Mesodermal cell (in vitro differentiated cells): ENCODE measurements around the gene QPRT.
"Not testable (repeated sequence)": the region's sequence is repeated elsewhere in the genome, so short reads cannot be mapped to it uniquely, and the experiment has no call there.

Source experiments
- H3K27ac ChIP-seq: 2 replicates; pipeline ENCODE4 v1.7.0; 2013; ENCODE audit warnings: mild to moderate bottlenecking, low read depth, low read length, moderate library complexity; ENCODE audit not compliant: severe bottlenecking
- H3K36me3 ChIP-seq: 2 replicates; pipeline ENCODE4 v1.7.1; 2013; ENCODE audit warnings: mild to moderate bottlenecking, low read length, moderate library complexity; ENCODE audit not compliant: control insufficient read depth, insufficient read depth
- H3K4me1 ChIP-seq: one replicate; pipeline ENCODE4 v1.7.1; 2013; ENCODE audit warnings: mild to moderate bottlenecking, low read length; ENCODE audit not compliant: insufficient read depth, control insufficient read depth, poor library complexity, severe bottlenecking
- H3K4me3 ChIP-seq: 2 replicates; pipeline ENCODE4 v1.7.0; 2013; ENCODE audit warnings: low read length, control low read depth, mild to moderate bottlenecking; ENCODE audit not compliant: insufficient read depth, poor library complexity, severe bottlenecking; ENCODE audit errors: extremely low read depth
- H3K9me3 ChIP-seq: 2 replicates; pipeline ENCODE4 v1.7.1; 2013; ENCODE audit warnings: mild to moderate bottlenecking, low read length, moderate library complexity; ENCODE audit not compliant: control insufficient read depth
- WGBS, 2 experiments: methylation state at CpG; one replicate each; pipeline ENCODE4 v1.1.5; 2013; ENCODE audit warnings: missing lambda C conversion rate in 2 of 2; ENCODE audit not compliant: insufficient coverage in 2 of 2; 5-methylcytosine and 5-hydroxymethylcytosine counted together

QPRT gene

DNA sequence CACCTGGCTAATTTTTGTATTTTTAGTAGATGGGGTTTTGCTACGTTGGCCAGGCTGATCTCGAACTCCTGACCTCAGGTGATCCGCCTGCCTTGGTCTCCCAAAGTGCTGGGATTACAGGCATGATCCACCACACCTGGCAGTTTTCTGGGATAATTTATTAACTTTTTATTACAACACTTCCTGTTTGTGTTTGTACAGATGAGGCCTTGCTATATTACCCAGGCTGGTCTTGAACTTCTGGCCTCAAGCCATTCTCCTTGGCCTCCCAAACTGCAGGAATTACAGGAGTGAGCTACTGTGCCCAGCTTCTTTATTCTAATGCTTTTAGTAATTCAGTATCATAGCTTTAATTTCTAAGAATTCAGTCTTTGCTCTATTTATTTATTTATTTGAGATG, 32.0 kb upstream of the QPRT start:
- Histone ChIP-seq H3K4me1 (no peaks in the 10 kb centered on the region), H3K9me3 (no peaks in the 10 kb centered on the region), H3K27ac (no peak overlapping the region), H3K4me3 (no peak overlapping the region), H3K36me3 (no peaks in the 10 kb centered on the region)
- WGBS, 2 experiments, result 89 to 90% methylated on average over 2 to 3 of the region's 3 CpGs

DNA sequence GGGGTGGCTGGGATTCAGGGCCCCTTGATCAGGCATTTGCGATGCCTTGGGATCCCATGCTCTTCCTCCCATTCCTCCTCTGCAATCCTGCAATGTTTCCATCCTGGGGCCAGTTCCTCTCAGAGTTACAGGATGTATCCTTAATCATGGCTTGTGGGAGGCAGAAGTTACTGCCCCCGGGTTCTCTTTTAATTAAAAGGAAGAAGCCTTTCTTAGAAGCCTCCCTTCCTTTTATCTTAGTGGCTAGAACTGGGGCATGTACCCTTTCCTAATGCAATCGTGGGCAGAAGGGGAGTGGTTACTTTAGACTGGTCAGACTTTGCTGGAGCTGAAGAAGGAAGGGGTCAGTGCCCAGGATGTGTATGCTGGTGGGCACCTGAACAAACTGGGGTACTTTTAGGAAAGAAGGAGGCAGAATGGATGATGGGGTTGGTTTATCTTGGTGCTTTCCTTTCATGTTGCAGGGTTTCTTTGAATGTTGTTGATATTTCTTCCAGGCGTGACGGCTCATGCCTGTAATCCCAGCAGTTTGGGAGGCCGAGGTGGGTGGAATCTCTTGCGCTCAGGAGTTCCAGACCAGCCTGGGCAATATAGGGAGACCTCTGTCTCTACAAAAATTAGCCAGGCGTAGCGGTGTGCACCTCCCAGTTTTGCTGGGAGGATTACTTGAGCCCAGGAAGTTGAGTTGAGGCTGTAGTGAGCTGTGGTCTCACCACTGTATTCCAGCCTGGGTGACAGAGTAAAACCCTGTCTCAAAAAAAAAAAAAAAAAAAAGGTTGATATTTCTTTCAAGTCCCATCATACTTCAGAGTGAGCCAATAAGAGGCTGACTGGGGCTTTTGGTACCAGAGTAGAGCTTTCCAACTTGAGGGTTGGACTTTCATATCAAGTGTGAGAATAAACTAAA, 29.1 kb upstream of the QPRT start:
- H3K4me3 ChIP-seq, result no peak overlapping the region
- no peak overlapping the region for H3K27ac ChIP-seq
- H3K4me1 ChIP-seq, result no peaks in the 10 kb centered on the region
- no peaks in the 10 kb centered on the region for H3K36me3 ChIP-seq
- H3K9me3 ChIP-seq, result no peaks in the 10 kb centered on the region
- WGBS, 2 experiments, result 83 to 89% methylated on average over 7 to 8 of the region's 9 CpGs

DNA sequence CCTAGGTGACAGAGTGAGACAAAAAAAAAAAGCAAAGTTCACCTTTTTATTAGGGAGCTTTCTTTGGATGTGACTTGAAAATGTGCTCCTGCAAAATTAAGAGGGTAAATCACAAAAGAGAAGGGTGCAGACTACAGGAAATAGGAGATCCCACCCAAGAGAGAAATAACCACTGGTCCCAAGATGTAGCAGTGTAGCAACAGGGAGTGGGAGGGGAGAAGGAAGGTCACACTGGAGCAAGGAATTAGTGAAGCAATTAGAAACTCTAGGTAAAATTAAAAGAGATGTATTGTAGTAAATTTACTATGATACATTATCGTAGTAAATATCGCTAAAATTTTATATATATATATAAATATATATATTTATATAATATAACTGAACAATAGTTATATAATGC, 28.2 kb upstream of the QPRT start:
- Histone ChIP-seq H3K27ac (no peak overlapping the region), H3K4me1 (no peaks in the 10 kb centered on the region), H3K4me3 (no peak overlapping the region), H3K9me3 (no peaks in the 10 kb centered on the region), H3K36me3 (no peaks in the 10 kb centered on the region)
- no CpG with 5 or more reads among the region's 2 CpGs for WGBS, 2 experiments

DNA sequence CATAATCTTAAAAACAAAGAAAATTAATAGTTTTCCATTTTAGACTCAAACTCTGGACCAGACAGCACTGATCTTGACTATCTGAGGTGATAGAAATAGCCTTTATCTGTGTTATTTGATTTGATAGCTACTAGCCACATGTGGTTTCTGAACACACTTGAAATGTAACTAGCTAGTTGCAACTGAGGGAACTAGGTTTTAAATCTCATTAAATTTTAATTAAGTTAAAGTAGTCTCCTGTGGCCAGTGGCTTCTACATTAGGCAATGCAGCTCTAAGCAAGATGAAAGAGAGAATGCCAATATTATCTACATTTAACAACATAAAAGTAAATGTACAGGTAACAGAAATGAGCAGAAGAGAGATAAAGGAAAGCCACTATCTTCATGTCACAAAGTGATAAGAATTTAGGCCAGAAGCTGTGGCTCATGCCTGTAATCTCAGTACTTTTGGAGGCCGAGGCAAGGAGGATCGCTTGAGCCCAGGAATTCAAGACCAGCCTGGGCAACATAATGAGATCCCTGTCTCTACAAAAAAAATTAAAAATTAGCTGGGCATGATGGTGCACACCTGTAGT, 27.1 kb upstream of the QPRT start:
- 86 to 92% methylated on average over 2 of the region's 2 CpGs for WGBS, 2 experiments

DNA sequence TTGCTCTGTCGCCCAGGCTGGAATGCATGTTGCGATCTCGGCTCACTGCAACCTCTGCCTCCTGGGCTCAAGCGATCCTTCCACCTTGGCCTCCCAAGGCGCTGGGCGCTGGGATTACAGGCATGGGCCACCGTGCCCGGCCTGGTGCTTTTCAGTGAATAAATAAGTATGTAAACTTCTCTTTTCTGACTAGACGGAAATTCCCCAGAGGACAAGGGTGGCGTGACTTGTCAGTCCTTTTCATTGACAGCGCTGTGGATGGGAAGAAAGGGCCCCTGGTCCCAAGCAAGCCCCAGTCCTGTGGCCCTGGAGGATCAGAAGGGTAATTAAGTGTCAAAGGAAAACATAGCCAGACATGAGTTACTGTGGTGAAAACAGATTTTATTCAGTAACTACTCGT, 25.5 kb upstream of the QPRT start:
- no peaks in the 10 kb centered on the region for H3K36me3 ChIP-seq
- 85 to 94% methylated on average over 8 to 10 of the region's 12 CpGs for WGBS, 2 experiments
- no peaks in the 10 kb centered on the region for H3K4me1 ChIP-seq
- no peak overlapping the region for H3K4me3 ChIP-seq
- no peaks in the 10 kb centered on the region for H3K9me3 ChIP-seq
- H3K27ac ChIP-seq, result no peak overlapping the region

More for the DNA sequence above, 27.1 kb upstream of the QPRT start:
- Histone ChIP-seq H3K4me1 (no peaks in the 10 kb centered on the region), H3K9me3 (no peaks in the 10 kb centered on the region), H3K27ac (no peak overlapping the region), H3K4me3 (no peak overlapping the region), H3K36me3 (no peaks in the 10 kb centered on the region)

DNA sequence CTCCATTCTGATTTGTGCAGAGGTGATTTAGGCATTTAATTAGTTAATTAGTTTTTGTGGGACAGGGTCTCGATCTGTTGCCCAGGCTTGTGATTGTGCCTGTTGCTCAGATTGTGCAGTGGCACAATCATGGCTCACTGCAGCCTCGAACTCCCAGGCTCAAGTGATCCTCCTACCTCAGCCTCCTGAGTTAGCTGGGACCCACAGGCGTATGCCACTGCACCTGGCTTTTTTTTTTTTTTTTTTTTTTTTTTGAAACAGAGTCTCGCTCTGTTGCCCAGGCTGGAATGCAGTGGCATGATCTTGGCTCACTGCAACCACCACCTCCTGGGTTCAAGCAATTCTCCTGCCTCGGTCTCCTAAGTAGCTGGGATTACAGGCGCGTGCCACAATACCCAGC, 25.1 kb upstream of the QPRT start:
- H3K4me3 ChIP-seq, H3K9me3 ChIP-seq, H3K27ac ChIP-seq, H3K4me1 ChIP-seq, H3K36me3 ChIP-seq: not testable (repeated sequence)
- WGBS, 2 experiments, result 85 to 94% methylated on average over 2 to 3 of the region's 7 CpGs

DNA sequence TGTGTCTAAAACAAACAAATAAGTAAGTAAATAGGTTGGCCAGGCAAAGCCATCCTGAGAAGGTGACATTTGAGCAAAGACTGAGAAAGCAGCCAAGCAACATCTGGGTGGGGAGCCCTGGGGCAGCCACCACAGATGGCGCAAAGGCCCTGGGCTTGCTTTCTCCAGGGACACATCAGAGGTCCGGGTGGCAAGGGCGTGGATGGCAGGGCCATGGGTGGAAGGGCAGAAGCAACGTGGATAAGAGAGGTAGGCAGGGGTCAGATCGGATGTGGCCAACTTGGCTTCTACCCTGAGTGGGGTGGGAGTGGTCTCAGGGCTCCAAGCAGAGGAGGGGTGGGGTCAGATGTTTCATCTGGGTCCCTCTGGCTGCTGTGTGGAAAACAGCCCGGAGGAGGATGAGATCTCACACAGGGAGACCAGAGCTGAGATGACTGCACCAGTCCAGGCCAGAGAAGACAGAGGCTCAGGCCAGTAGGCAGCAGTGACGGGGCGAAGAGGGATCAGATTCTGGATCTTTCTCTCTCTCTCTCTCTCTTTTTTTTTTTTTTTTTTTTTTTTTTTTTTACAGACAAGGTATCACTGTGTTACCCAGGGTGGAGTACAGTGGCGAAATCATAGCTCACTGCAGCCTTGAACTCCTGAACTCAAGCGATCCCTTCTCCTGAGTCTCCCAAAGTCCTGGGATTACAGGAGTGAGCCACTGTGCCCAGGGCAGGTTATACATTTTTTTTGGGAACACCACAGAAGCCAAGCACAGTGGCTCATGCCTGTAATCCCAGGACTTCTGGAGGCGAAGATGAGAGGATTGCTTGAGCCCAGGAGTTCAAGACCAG, 22.1 kb upstream of the QPRT start:
- H3K36me3 ChIP-seq, result no peaks in the 10 kb centered on the region

DNA sequence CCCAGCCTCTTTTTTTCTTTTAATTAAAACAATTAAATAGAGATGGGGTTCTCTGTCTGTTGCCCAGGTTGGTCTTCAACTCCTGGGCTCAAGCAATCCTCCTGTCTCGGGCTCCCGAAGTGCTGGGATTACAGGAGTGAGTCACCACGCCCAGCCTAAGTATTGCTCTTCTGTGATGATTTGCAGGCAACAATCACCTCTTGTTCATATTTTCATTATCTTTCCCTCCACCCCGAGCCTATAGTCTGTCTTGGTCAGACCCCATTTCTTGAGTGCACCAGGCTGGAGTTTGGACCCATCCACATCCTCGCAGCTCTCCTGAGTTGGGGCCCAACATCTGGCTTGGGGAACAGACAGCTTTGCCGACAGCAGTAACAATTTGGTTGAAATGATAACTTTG, 20.3 kb upstream of the QPRT start:
- Histone ChIP-seq H3K4me3 (no peak overlapping the region), H3K27ac (no peak overlapping the region), H3K9me3 (no peaks in the 10 kb centered on the region), H3K4me1 (no peaks in the 10 kb centered on the region), H3K36me3 (no peaks in the 10 kb centered on the region)
- 89 to 93% methylated on average over 4 to 5 of the region's 6 CpGs for WGBS, 2 experiments

More for the DNA sequence above, 22.1 kb upstream of the QPRT start:
- no peak overlapping the region for H3K27ac ChIP-seq
- 61 to 82% methylated on average over 7 of the region's 11 CpGs for WGBS, 2 experiments
- no peaks in the 10 kb centered on the region for H3K4me1 ChIP-seq
- H3K9me3 ChIP-seq, result no peaks in the 10 kb centered on the region
- H3K4me3 ChIP-seq, result no peak overlapping the region

DNA sequence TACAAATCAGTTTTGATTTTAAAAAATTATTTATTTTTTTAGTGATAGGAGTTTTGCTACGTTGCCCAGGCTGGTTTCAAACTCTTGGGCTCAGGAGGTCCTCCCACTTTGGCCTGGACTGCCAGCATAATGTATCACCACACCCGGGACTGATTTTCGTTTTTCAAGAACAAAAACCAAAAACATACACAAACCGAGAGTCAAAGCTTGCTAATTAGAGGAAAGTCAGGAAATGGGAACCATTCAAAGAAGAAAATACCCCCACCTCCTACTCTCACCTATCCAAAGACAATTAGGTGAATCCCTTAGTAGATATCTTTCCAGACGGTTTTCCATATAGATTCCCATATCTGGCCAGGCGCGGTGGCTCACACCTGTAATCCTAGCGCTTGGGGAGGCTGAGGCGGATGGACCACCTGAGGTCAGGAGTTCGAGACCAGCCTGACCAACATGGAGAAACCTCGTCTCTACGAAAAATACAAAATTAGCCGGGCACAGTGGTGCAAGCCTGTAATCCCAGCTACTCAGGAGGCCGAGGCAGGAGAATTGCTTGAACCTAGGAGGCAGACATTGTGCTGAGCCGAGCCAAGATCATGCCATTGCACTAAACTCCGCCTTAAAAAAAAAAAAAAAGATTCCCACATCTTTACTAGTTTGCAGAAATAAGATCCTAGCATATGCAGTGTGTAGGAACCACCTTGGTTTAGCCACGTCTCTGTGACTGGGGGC, 16.8 kb upstream of the QPRT start:
- Histone ChIP-seq H3K36me3 (no peaks in the 10 kb centered on the region), H3K4me1 (peaks cover 8% of the 10 kb centered on the region), H3K27ac (no peak overlapping the region), H3K9me3 (no peaks in the 10 kb centered on the region), H3K4me3 (no peak overlapping the region)
- WGBS, 2 experiments, result 89 to 94% methylated on average over 14 to 15 of the region's 17 CpGs

DNA sequence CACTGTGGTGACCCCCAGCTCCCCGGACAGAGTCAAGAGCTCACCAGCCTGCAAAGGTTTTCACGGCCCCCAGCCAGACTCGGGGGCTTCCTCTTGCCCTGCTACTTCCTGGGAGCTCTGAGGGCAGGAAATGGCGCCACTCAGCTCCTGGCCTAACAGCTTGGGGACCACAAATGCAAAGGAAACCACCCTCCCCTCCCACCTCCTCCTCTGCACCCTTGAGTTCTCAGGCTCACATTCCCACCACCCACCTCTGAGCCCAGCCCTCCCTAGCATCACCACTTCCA, 16.3 kb upstream of the QPRT start:
- Histone ChIP-seq H3K36me3 (no peaks in the 10 kb centered on the region), H3K9me3 (no peaks in the 10 kb centered on the region), H3K4me3 (no peak overlapping the region), H3K4me1 (peaks cover 8% of the 10 kb centered on the region), H3K27ac (no peak overlapping the region)
- WGBS, 2 experiments, result 90 to 93% methylated on average over 2 to 3 of the region's 4 CpGs
